Measurements from ENCODE around the gene KHSRP.

DNA sequence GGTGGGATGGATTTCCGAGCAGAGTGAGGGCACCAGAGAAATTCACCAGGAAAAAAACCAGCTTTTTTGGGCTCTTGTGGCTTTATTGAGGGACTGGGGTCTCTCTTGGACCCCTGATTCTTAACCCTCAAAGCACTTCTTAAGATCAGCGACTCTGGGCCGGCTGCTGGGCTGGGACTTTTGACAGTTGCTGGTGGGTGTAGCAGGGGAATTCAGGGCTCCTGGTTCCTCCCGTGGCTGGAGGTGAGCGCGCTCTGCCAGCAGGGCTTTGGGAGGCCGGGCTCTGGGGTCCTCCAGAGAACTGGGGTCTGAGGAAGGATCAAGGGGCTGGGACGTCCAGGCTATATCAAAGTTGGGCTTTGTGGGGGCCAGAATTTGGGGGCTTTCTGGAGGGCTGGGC, 42.8 kb upstream of the KHSRP start:
- TF ChIP-seq, protein P1, sequence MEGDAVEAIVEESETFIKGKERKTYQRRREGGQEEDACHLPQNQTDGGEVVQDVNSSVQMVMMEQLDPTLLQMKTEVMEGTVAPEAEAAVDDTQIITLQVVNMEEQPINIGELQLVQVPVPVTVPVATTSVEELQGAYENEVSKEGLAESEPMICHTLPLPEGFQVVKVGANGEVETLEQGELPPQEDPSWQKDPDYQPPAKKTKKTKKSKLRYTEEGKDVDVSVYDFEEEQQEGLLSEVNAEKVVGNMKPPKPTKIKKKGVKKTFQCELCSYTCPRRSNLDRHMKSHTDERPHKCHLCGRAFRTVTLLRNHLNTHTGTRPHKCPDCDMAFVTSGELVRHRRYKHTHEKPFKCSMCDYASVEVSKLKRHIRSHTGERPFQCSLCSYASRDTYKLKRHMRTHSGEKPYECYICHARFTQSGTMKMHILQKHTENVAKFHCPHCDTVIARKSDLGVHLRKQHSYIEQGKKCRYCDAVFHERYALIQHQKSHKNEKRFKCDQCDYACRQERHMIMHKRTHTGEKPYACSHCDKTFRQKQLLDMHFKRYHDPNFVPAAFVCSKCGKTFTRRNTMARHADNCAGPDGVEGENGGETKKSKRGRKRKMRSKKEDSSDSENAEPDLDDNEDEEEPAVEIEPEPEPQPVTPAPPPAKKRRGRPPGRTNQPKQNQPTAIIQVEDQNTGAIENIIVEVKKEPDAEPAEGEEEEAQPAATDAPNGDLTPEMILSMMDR (IDR thresholded peaks at IDR 0.05): no peak
- no peak for TF ChIP-seq POLR2A (IDR thresholded peaks at IDR 0.05)
